Activated T-cell treated with anti-CD3 and anti-CD28 coated beads, Interleukin-2, amount 50 U/mL, for 1 hour (primary cell): ENCODE data around the gene GNL1.

ENCODE experiments used
- DNase-seq: peaks from one replicate; pipeline ENCODE4 v3.0.0-alpha.2; 2020

The GNL1 gene

GRCh38 chr6:30556066-30556905 is at the start of gene GNL1:
Gene GNL1, minus strand, starts transcription at chr6:30556489. Its CDS starts 286 bp downstream, at chr6:30556203.
- peak; percentile 99 for DNase-seq

DNA sequence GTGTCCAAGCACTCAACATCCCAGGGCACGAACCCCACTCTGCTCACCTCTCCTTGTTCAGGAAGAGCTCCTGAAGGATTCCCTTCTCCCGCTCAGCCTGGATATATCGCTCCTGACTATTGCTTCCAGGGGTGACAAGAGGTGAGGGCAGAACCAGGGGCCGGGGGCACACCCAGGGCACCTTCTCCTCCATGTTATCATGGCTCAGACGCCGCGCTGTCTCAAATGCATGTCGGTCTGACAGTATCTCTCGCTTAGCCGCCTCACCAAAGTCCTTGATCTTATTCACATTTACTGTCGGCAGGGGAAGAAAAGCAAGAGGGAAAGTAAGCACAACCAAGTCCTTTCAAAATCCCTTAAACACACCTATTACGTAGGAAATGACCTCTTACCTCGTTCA is 47.7 kb upstream of the GNL1 start:
- DNase-seq, result no peak

DNA sequence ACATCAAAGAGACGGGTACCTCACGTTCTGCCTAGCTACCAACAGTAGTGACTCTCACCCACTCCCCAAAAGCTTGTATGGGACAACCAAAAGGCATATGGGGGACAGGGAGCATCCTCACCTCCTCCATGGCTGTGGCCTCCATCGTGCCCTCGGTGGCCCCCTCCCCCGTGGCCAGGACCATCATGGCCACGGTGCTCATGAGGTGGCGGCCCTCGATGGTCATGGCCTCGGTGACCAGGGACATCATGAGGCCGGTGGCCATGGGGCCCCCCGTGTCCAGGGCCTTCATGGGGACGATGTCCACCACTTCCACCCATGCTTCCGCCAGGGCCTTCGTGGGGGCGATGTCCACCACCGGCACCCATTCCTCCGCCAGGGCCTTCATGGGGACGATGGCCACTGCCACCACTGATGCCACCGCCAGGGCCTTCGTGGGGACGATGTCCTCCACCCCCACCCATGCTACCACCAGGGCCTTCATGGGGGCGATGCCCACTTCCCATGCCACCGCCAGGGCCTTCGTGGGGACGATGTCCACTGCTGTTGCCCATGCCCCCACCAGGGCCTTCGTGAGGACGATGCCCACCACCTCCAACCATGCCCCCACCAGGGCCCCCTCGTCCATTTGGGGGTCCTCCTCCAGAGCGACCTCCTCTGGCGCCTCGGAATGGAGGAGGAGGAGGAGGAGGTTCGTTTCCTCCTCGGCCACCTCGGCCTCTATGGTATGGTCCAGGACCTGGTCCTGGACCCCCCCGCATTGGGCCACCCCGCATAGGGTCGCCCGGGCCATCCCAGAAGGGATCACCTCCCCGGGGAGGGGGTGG is 45.7 kb upstream of the GNL1 start:
- no peak for DNase-seq

DNA sequence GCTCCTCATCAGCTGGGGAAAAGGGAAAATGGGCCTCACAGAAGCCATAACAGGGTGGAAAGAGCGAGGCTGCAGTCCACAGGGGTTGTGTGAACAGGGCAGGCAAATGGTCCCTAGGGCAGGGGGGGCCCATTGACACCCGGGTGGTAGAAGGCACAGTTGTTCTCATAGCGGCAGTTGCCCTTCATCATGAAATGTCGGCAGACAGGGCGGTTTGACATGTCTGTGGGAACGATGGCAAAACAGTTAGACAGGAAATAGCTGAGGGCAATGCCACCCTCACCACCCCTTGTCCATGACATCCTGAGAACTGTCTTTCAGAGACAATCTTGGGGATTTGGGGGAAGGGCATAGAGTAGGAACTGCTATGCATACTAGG is 45.1 kb upstream of the GNL1 start:
- no peak for DNase-seq

GRCh38 chr6:30600451-30600961 is 44.2 kb upstream of the GNL1 start:
- DNase-seq, result no peak

- no peak for DNase-seq
Observed at GRCh38 chr6:30599625-30600324, 43.5 kb upstream of the GNL1 start.

DNA sequence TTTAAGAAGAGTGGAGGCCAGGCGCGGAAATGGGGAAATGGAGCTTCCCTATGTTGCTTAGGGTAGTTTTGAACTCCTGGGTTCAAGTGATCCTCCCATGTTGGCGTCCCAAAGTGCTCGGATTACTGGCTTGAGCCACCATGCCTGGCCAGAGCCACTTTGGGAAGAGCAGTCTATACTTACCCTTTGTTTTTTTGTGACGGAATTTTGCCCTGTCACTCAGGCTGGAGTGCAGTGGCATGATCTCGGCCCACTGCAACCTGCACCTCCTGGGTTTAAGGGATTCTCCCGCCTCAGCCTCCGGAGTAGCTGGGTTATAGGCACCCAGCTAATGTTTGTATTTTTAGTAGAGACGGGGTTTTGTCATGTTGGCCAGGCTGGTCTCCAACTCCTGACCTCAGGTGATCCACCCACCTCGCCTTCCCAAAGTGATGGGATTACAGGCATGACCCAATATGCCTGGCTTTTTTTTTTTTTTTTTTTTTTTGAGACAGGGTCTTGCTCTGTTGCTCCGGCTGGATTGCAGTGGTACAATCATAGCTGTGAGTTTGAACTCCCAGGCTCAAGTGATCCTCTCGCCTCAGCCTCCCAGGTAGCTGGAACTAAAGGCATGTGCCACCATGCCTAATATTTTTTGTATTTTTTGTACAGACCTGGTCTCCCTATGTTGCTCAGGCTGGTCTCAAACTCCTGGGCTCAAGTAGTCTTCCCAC is 42.8 kb upstream of the GNL1 start:
- DNase-seq, result no peak

DNA sequence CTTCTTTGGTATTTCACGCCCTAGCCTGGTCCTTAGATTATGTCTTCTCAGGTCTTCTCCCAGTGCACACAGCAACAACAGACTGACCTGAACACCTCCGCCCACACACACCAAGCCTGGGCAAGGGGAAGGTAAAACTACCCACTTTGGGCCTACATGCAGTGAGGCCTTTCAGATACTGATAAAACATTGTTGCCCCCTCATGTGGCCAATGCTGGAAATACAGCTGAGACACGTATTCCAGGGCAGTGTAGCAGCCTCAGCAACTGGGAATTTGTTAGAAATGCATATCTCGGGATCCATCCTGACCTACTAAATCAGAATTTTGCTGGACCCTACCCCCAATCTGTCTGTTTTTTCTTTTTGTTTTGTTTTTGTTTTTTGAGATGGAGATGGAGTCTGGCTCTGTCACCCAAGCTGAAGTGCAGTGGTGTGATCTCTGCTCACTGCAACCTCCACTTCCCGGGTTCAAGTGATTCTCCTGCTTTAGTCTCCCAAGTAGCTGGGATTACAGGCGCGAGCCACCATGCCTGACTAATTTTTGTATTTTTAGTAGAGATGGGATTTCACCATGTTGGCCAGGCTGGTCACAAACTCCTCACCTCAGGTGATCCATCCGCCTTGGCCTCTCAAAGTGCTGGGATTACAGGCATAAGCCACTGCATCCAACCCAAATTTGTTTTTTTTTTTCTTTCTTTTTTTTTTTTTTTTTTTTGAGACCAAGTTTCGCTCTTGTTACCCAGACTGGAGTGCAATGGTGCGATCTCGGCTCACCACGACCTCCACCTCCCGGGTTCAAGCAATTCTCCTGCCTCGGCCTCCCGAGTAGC is 41.2 kb upstream of the GNL1 start:
- peak; percentile 79 for DNase-seq

DNA sequence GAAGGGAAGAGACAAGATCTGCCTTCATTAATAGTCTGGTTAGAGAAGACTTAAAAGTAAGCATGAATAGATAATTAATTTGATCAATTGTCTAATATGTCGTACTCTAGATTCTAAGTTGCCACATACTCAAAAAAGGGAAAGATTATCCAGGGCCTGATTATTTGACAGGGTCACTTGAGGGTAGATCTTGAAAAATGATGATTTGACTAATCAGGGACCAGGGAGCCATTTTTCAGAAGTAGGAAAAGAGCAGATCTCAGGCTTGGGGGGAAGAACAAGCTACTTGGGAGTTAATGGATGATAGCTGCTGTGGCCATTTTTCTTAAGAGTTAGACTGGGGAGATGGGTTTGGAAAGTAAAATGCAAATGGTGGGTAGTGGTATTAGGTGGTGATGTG is 36.0 kb upstream of the GNL1 start:
- DNase-seq, result no peak

- DNase-seq, result no peak
Observed at GRCh38 chr6:30591008-30591407, 34.7 kb upstream of the GNL1 start.

DNA sequence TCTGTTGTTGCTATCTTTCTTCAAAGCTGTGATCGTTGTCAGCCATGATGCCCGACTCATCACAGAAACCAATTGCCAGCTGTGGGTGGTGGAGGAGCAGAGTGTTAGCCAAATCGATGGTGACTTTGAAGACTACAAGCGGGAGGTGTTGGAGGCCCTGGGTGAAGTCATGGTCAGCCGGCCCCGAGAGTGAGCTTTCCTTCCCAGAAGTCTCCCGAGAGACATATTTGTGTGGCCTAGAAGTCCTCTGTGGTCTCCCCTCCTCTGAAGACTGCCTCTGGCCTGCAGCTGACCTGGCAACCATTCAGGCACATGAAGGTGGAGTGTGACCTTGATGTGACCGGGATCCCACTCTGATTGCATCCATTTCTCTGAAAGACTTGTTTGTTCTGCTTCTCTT is 34.2 kb upstream of the GNL1 start:
- no peak for DNase-seq

DNA sequence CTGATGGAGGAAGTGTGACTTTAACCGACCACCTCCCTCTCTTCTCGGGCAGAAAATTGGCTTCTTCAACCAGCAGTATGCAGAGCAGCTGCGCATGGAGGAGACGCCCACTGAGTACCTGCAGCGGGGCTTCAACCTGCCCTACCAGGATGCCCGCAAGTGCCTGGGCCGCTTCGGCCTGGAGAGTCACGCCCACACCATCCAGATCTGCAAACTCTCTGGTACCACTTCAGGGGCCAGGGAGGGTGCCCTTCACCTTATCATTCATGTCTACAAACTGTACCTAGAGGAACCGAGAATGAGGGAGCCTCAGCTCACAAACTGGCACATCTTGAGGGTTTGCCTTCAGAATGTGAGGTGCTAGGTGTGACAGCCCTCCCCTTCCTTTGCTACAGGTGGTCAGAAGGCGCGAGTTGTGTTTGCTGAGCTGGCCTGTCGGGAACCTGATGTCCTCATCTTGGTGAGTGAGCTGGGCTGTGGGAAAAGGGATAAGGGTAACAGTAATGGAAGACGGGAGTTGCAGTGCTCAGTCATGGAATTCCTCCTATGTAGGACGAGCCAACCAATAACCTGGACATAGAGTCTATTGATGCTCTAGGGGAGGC is 33.6 kb upstream of the GNL1 start:
- no peak for DNase-seq

DNA sequence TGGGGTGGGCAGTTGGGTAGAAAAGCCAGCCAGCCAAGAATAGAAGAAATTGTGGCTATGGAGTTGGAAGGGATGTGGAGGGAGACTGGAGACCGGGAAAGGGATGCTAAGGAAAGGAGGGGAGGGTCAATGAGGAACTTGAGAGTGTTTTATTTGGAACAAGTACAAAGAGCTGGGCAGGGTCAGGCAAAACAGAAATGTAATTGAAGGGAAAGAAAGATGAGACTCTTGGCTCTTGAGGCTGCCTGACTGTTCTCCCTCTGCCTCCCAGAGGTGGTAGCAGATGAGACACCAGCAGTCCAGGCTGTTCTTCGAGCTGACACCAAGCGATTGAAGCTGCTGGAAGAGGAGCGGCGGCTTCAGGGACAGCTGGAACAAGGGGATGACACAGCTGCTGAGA is 27.6 kb upstream of the GNL1 start:
- no peak for DNase-seq

- no peak for DNase-seq
Observed at GRCh38 chr6:30578051-30578450, 21.8 kb upstream of the GNL1 start.

GRCh38 chr6:30573113-30573512 is 16.8 kb upstream of the GNL1 start:
- no peak for DNase-seq

DNA sequence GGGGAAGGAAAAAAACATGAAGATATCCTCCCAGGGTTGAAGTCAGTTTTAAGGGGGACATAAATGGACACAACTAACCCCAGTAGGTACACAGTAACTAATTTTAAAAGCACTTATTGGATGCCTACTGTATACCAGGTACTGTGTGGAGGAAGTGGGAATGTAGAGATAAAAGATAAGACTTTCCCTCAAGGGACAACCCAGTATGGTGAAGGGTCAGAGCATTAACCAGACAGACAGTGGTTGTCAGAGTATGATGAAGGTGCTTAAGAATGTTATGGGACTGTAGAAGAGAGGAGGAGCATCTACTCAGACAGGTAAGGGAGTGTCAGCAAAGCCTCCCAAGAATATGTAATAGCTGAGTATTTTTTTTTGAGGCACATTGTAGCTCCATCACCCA is 15.9 kb upstream of the GNL1 start:
- DNase-seq, result no peak

DNA sequence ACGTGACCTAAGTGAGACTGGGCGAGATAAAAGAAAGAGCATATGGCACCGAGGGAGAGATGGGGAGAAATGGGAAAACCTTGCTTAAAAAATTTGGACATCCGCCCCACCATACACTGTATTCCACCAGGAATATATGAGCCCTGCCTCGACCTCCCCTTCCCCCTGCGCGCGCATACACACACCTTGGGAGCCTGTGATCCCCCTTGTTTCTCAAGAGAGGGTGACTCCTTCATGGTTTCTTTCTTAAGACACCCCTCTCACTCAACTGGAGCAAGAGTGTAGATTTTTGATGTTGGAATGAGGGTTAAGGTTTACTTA is 15.4 kb upstream of the GNL1 start:
- no peak for DNase-seq

- peak; percentile 100 for DNase-seq
Observed at GRCh38 chr6:30571075-30571761, 14.9 kb upstream of the GNL1 start, which contains the start of gene ABCF1. Gene ABCF1, plus strand, starts transcription at chr6:30571442. Its CDS starts 46 bp downstream, at chr6:30571488.

GRCh38 chr6:30570740-30571074 is 14.4 kb upstream of the GNL1 start:
- DNase-seq, result no peak

- DNase-seq, result no peak
Observed at GRCh38 chr6:30570263-30570662, 14.0 kb upstream of the GNL1 start.

DNA sequence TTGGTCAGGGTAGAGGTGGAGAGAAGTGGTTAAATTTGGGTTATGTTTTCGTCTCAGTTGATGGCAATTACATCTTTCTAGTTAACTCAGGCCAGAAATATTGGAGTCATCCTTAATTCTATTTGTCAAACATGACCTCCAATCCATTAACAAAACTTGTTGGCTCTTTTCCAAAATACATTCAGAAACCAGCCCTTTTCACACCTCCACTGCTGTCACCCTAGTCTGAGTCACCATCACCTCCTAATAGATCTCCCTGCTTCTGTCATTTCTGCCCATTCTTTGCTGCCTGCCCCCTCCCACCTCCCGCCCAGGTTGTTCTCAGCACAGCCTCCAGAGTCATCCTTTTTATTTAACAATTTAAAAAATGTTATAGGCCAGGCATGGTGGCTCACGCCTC is 12.0 kb upstream of the GNL1 start:
- DNase-seq, result no peak
